GM12891 (cell line): ENCODE data around the gene PANX3.

Experiments
- DNase-seq: peaks from one replicate; pipeline ENCODE4 v3.0.0; 2011; ENCODE audit warnings: low spot score; ENCODE audit not compliant: insufficient read length
- FAIRE-seq: peaks from 2 replicates; lab custom pipeline; 2011; peaks lifted over from hg19 to GRCh38; lab: Jason Lieb, UNC
- PAX5 ChIP-seq: IDR thresholded peaks from 2 replicates; pipeline ENCODE4 v1.6.1; 2011; ENCODE audit warnings: low read length, moderate library complexity, mild to moderate bottlenecking; ENCODE audit not compliant: insufficient read depth, severe bottlenecking
- POLR2A ChIP-seq: IDR thresholded peaks from 2 replicates; pipeline ENCODE4 v1.6.1; 2011; ENCODE audit warnings: low read depth, low read length, control low read depth
- POLR2AphosphoS5 ChIP-seq: IDR thresholded peaks from 2 replicates; pipeline ENCODE4 v1.6.1; 2011; ENCODE audit warnings: low read depth, low read length, control low read depth
- POU2F2 ChIP-seq: IDR thresholded peaks from 2 replicates; pipeline ENCODE4 v1.6.1; 2011; ENCODE audit warnings: low read depth, mild to moderate bottlenecking, control low read depth, low read length, moderate library complexity
- SPI1 ChIP-seq: IDR thresholded peaks from 2 replicates; pipeline ENCODE4 v1.6.1; 2011; ENCODE audit warnings: low read depth, low read length, control low read depth
- TAF1 ChIP-seq: IDR thresholded peaks from 2 replicates; pipeline ENCODE4 v1.6.1; 2011; ENCODE audit warnings: low read depth, low read length, control low read depth

The PANX3 gene

GRCh38 chr11:124612045-124612444 is 817 bp downstream of the PANX3 start:
- peak; percentile 5 for FAIRE-seq

GRCh38 chr11:124612567-124613246 is 1.5 kb downstream of the PANX3 start:
- FAIRE-seq = no peak
- no peak for DNase-seq
- no peak for TF ChIP-seq TAF1
- TF ChIP-seq SPI1 = no peak
- no peak for TF ChIP-seq POLR2A
- TF ChIP-seq PAX5 = no peak
- no peak for TF ChIP-seq POU2F2
- no peak for TF ChIP-seq POLR2AphosphoS5

More at GRCh38 chr11:124612045-124612444, 817 bp downstream of the PANX3 start:
- TF ChIP-seq TAF1 (no peak), POU2F2 (peak; percentile 73; the same call in 1 of the 2 replicates)
- DNase-seq = no peak

- TF ChIP-seq POLR2AphosphoS5 (no peak), PAX5 (no peak), SPI1 (no peak), POLR2A (no peak), TAF1 (no peak), POU2F2 (no peak)
- DNase-seq (no peak), FAIRE-seq (no peak)
These were observed 7.6 kb downstream of the PANX3 start for GRCh38 chr11:124618863-124619262.

- TF ChIP-seq POLR2AphosphoS5 (peak; percentile 95), POLR2A (peak; percentile 96), SPI1 (peak; percentile 53), POU2F2 (peak; percentile 85), PAX5 (no peak), TAF1 (peak; percentile 94)
- peak; percentile 98 for FAIRE-seq
- DNase-seq = peak; percentile 78
These were observed 11.6 kb downstream of the PANX3 start, which contains the start of gene TBRG1 for GRCh38 chr11:124622531-124623451. Gene TBRG1 (plus strand): TSS chr11:124622864. CDS start chr11:124623084, 220 bp downstream.

- TF ChIP-seq POLR2A (no peak), POLR2AphosphoS5 (no peak), TAF1 (no peak), PAX5 (no peak), SPI1 (no peak), POU2F2 (no peak)
- DNase-seq = no peak
- no peak for FAIRE-seq
These were observed 12.8 kb downstream of the PANX3 start for GRCh38 chr11:124623861-124624525.

GRCh38 chr11:124625504-124626168 is 14.4 kb downstream of the PANX3 start:
- DNase-seq = no peak

GRCh38 chr11:124627546-124627945 is 16.3 kb downstream of the PANX3 start:
- no peak for DNase-seq
- no peak for TF ChIP-seq SPI1
- no peak for TF ChIP-seq TAF1
- TF ChIP-seq PAX5 = no peak
- no peak for TF ChIP-seq POLR2A
- TF ChIP-seq POU2F2 = no peak
- TF ChIP-seq POLR2AphosphoS5 = no peak
- no peak for FAIRE-seq

More at GRCh38 chr11:124625504-124626168, 14.4 kb downstream of the PANX3 start:
- no peak for FAIRE-seq
- no peak for TF ChIP-seq SPI1
- TF ChIP-seq POLR2A = no peak
- TF ChIP-seq TAF1 = no peak
- no peak for TF ChIP-seq PAX5
- no peak for TF ChIP-seq POU2F2
- no peak for TF ChIP-seq POLR2AphosphoS5

- DNase-seq (no peak), FAIRE-seq (no peak)
- TF ChIP-seq POLR2A (no peak), SPI1 (no peak), POLR2AphosphoS5 (no peak), PAX5 (no peak)
These were observed 18.7 kb downstream of the PANX3 start for GRCh38 chr11:124629961-124630360.

- DNase-seq = no peak
These were observed 22.1 kb downstream of the PANX3 start for GRCh38 chr11:124633355-124633754.

More at GRCh38 chr11:124633355-124633754, 22.1 kb downstream of the PANX3 start:
- FAIRE-seq = no peak
- TF ChIP-seq POU2F2 (no peak), PAX5 (no peak), SPI1 (no peak)
